DND-41 (cell line): ENCODE measurements around the gene KCNAB2.

Source experiments
- CTCF ChIP-seq: IDR thresholded peaks from 2 replicates; pipeline ENCODE4 v1.5.1; 2012; ENCODE audit warnings: borderline replicate concordance, low read length, moderate library complexity, mild to moderate bottlenecking; ENCODE audit not compliant: poor library complexity, severe bottlenecking; ENCODE audit errors: extremely low read depth
- EZH2 ChIP-seq: IDR thresholded peaks from 3 replicates; pipeline ENCODE4 v1.6.1; 2012; ENCODE audit warnings: borderline replicate concordance, low read depth, mild to moderate bottlenecking, moderate library complexity, low read length, inconsistent platforms; ENCODE audit not compliant: severe bottlenecking

- TF ChIP-seq CTCF (no peak), EZH2 (no peak)
These were observed 51.5 kb downstream of the KCNAB2 start for GRCh38 chr1:6097117-6097595.
